ENCODE data around the gene GMDS.

Gene GMDS

DNA sequence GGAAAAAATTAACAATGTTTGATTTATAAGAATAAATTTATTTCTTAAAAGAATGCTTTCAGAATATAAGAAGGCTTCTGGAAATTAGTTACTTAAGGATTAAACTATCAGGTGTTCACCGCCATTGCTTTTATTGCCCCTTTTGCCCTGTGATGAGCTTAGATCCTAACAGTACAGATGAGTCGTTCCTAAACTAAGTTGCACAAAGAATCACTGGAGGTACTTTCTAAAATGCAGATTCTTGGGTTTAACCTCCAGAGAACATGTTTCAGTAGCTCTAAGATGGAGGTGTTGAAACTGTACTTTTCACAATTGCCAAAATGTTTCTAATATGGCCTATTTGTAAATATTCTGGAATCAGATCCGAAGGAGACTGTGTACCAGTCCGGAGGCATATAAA is 211.9 kb downstream of the GMDS start:
- no peaks in the 10 kb centered on the region for H3K9me3 ChIP-seq (replicated peaks; ENCODE audit: insufficient read depth, low read length)
- no peaks in the 10 kb centered on the region for H3K27me3 ChIP-seq (replicated peaks; ENCODE audit: insufficient read depth, low read length)
- no peak overlapping the region for H3K27ac ChIP-seq (ENCODE audit: low read length)

GRCh38 chr6:2030682-2031244 is 214.6 kb downstream of the GMDS start:
- no peak for DNase-seq
- H3K4me2 ChIP-seq (ENCODE audit: low read depth, low read length) = no peak overlapping the region

More for the DNA sequence above, 211.9 kb downstream of the GMDS start:
- TF ChIP-seq EZH2 (optimal IDR thresholded peaks at IDR 0.05; ENCODE audit: low read depth, low read length) (no peak), EZH2phosphoT487 (IDR thresholded peaks at IDR 0.05; ENCODE audit: low read length) (no peak)
- TF ChIP-seq, protein P1, sequence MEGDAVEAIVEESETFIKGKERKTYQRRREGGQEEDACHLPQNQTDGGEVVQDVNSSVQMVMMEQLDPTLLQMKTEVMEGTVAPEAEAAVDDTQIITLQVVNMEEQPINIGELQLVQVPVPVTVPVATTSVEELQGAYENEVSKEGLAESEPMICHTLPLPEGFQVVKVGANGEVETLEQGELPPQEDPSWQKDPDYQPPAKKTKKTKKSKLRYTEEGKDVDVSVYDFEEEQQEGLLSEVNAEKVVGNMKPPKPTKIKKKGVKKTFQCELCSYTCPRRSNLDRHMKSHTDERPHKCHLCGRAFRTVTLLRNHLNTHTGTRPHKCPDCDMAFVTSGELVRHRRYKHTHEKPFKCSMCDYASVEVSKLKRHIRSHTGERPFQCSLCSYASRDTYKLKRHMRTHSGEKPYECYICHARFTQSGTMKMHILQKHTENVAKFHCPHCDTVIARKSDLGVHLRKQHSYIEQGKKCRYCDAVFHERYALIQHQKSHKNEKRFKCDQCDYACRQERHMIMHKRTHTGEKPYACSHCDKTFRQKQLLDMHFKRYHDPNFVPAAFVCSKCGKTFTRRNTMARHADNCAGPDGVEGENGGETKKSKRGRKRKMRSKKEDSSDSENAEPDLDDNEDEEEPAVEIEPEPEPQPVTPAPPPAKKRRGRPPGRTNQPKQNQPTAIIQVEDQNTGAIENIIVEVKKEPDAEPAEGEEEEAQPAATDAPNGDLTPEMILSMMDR (IDR thresholded peaks at IDR 0.05; ENCODE audit: low read length) = no peak
- H3K9me2 ChIP-seq (replicated peaks; ENCODE audit: insufficient read depth, low read length) = no peaks in the 10 kb centered on the region
- no peaks in the 10 kb centered on the region for H3K4me1 ChIP-seq (ENCODE audit: low read length)
- no peak overlapping the region for H2AFZ ChIP-seq (ENCODE audit: low read length)
- no peaks in the 10 kb centered on the region for H3K36me3 ChIP-seq (replicated peaks; ENCODE audit: insufficient read depth, low read length)
- H4K20me1 ChIP-seq (ENCODE audit: insufficient read depth, low read length) = no peaks in the 10 kb centered on the region
- no peaks in the 10 kb centered on the region for H3K79me2 ChIP-seq (ENCODE audit: low read length)
- no peak overlapping the region for H3K4me3 ChIP-seq (ENCODE audit: low read length)
- H3F3A ChIP-seq (ENCODE audit: insufficient read depth, low read length) = no peaks in the 10 kb centered on the region
- no peak overlapping the region for H3K4me2 ChIP-seq (ENCODE audit: low read depth, low read length)
- H3K9ac ChIP-seq (ENCODE audit: low read length) = no peak overlapping the region
- no peak for DNase-seq

GRCh38 chr6:2029952-2030351 is 215.5 kb downstream of the GMDS start:
- no peaks in the 10 kb centered on the region for H3K9me2 ChIP-seq (replicated peaks; ENCODE audit: insufficient read depth, low read length)
- TF ChIP-seq, protein P1 (IDR thresholded peaks at IDR 0.05; ENCODE audit: low read length) = no peak
- TF ChIP-seq EZH2 (optimal IDR thresholded peaks at IDR 0.05; ENCODE audit: low read depth, low read length) (no peak), EZH2phosphoT487 (IDR thresholded peaks at IDR 0.05; ENCODE audit: low read length) (no peak)

More at GRCh38 chr6:2030682-2031244, 214.6 kb downstream of the GMDS start:
- H3K79me2 ChIP-seq (ENCODE audit: low read length) = no peaks in the 10 kb centered on the region
- H3K9me3 ChIP-seq (replicated peaks; ENCODE audit: insufficient read depth, low read length) = no peaks in the 10 kb centered on the region
- no peaks in the 10 kb centered on the region for H3K4me1 ChIP-seq (ENCODE audit: low read length)
- no peaks in the 10 kb centered on the region for H3K36me3 ChIP-seq (replicated peaks; ENCODE audit: insufficient read depth, low read length)
- no peaks in the 10 kb centered on the region for H4K20me1 ChIP-seq (ENCODE audit: insufficient read depth, low read length)
- no peaks in the 10 kb centered on the region for H3K27me3 ChIP-seq (replicated peaks; ENCODE audit: insufficient read depth, low read length)
- H3K9me2 ChIP-seq (replicated peaks; ENCODE audit: insufficient read depth, low read length) = no peaks in the 10 kb centered on the region
- TF ChIP-seq EZH2phosphoT487 (IDR thresholded peaks at IDR 0.05; ENCODE audit: low read length) = no peak
- TF ChIP-seq EZH2 (optimal IDR thresholded peaks at IDR 0.05; ENCODE audit: low read depth, low read length) = no peak
- TF ChIP-seq, protein P1 (IDR thresholded peaks at IDR 0.05; ENCODE audit: low read length) = no peak
- H3F3A ChIP-seq (ENCODE audit: insufficient read depth, low read length) = no peaks in the 10 kb centered on the region
- no peak overlapping the region for H3K4me3 ChIP-seq (ENCODE audit: low read length)
- H3K9ac ChIP-seq (ENCODE audit: low read length) = no peak overlapping the region
- H3K27ac ChIP-seq (ENCODE audit: low read length) = no peak overlapping the region
- H2AFZ ChIP-seq (ENCODE audit: low read length) = no peak overlapping the region

More at GRCh38 chr6:2029952-2030351, 215.5 kb downstream of the GMDS start:
- no peaks in the 10 kb centered on the region for H3K36me3 ChIP-seq (replicated peaks; ENCODE audit: insufficient read depth, low read length)
- no peaks in the 10 kb centered on the region for H4K20me1 ChIP-seq (ENCODE audit: insufficient read depth, low read length)
- H3K27ac ChIP-seq (ENCODE audit: low read length) = no peak overlapping the region
- no peak overlapping the region for H3K4me2 ChIP-seq (ENCODE audit: low read depth, low read length)
- no peak overlapping the region for H3K9ac ChIP-seq (ENCODE audit: low read length)
- no peaks in the 10 kb centered on the region for H3K27me3 ChIP-seq (replicated peaks; ENCODE audit: insufficient read depth, low read length)
- no peaks in the 10 kb centered on the region for H3F3A ChIP-seq (ENCODE audit: insufficient read depth, low read length)
- H3K9me3 ChIP-seq (replicated peaks; ENCODE audit: insufficient read depth, low read length) = no peaks in the 10 kb centered on the region
- DNase-seq = no peak
- no peak overlapping the region for H3K4me3 ChIP-seq (ENCODE audit: low read length)
- no peak overlapping the region for H2AFZ ChIP-seq (ENCODE audit: low read length)
- H3K4me1 ChIP-seq (ENCODE audit: low read length) = no peaks in the 10 kb centered on the region
- H3K79me2 ChIP-seq (ENCODE audit: low read length) = no peaks in the 10 kb centered on the region
